ENCODE measurements around the gene PPARG. TPM values are rescaled to one million over a fixed set of nuclear protein-coding genes. Genes with fewer than 3 reads are reported as not detected.
A peak's percentile ranks its signal among the peaks of the same experiment; 100 is the strongest.

Gene PPARG
- total RNA-seq, 1 experiment from 2014 or later, result 71.6 TPM

- Histone ChIP-seq H2AFZ (ENCODE audit: low read depth, low read length, poor library complexity, severe bottlenecking) (no peak overlapping the region), H3K4me2 (ENCODE audit: low read length) (peak overlapping the region; percentile 15), H3K9me3 (ENCODE audit: control insufficient read depth in 1 of 2, insufficient read depth in 1 of 2, low read depth in 1 of 2, low read length in 2 of 2) (no peaks in the 10 kb centered on the region), H4K20me1 (ENCODE audit: insufficient read depth) (no peaks in the 10 kb centered on the region), H3K79me2 (ENCODE audit: insufficient read depth, low read length) (peaks cover 22% of the 10 kb centered on the region), H3K9me2 (ENCODE audit: insufficient read depth) (no peaks in the 10 kb centered on the region), H3K9ac (ENCODE audit: low read length) (no peak overlapping the region), H3K27ac (ENCODE audit: low read depth, low read length) (no peak overlapping the region), H3K4me3 (replicated peaks in 1 of 2; ENCODE audit: low read depth in 1 of 2, low read length in 2 of 2) (no peak overlapping the region), H3K36me3 (ENCODE audit: control insufficient read depth in 1 of 2, insufficient read depth in 2 of 2, low read length in 2 of 2) (no peaks in the 10 kb centered on the region), H3K4me1 (ENCODE audit: control insufficient read depth in 1 of 2, insufficient read depth in 2 of 2, low read length in 2 of 2) (peaks cover 25 to 43% of the 10 kb centered on the region in 2 experiments), H3K27me3 (ENCODE audit: insufficient read depth, low read length) (no peaks in the 10 kb centered on the region)
- no TSS peak for BruUV-seq (replicated peaks)
- TF ChIP-seq ZFX (IDR thresholded peaks at IDR 0.05) (no peak), CTCF (IDR thresholded peaks at IDR 0.05 in 2 of 3, conservative IDR thresholded peaks at IDR 0.05 in 1 of 3; ENCODE audit: borderline replicate concordance in 1 of 3, insufficient read depth in 1 of 3, low read depth in 2 of 3, low read length in 2 of 3) (no peak), FOSL1 (IDR thresholded peaks at IDR 0.05; ENCODE audit: low read depth) (peak; percentile 47; the same call in 1 of the 2 replicates)
- TF ChIP-seq, protein P1, sequence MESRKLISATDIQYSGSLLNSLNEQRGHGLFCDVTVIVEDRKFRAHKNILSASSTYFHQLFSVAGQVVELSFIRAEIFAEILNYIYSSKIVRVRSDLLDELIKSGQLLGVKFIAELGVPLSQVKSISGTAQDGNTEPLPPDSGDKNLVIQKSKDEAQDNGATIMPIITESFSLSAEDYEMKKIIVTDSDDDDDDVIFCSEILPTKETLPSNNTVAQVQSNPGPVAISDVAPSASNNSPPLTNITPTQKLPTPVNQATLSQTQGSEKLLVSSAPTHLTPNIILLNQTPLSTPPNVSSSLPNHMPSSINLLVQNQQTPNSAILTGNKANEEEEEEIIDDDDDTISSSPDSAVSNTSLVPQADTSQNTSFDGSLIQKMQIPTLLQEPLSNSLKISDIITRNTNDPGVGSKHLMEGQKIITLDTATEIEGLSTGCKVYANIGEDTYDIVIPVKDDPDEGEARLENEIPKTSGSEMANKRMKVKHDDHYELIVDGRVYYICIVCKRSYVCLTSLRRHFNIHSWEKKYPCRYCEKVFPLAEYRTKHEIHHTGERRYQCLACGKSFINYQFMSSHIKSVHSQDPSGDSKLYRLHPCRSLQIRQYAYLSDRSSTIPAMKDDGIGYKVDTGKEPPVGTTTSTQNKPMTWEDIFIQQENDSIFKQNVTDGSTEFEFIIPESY (IDR thresholded peaks at IDR 0.05; ENCODE audit: extremely low read depth, insufficient replicate concordance, low read length), result no peak
- ChIA-PET CTCF (no interaction called here), POLR2A (no interaction called here), RAD21 (ENCODE audit: low non-redundant PET in 1 of 2, low total read pairs in 2 of 2, uncharacterized antibody in 2 of 2, unreplicated experiment in 2 of 2) (no interaction called here)
- no peak for ATAC-seq
- no peak for DNase-seq (ENCODE audit: low read depth, low spot score)
- intact Hi-C loops (cut with micrococcal nuclease), result no loop called here
Observed at GRCh38 chr3:12312010-12312409, 23.1 kb downstream of the PPARG start.

GRCh38 chr3:12313519-12313918 lies 24.6 kb downstream of the PPARG start:
- H3K4me3 ChIP-seq (replicated peaks in 1 of 2; ENCODE audit: low read depth in 1 of 2, low read length in 2 of 2), result no peak overlapping the region
- BruUV-seq (replicated peaks), result no TSS peak
- H3K9me2 ChIP-seq (ENCODE audit: insufficient read depth), result no peaks in the 10 kb centered on the region
- TF ChIP-seq ATF3 (IDR thresholded peaks at IDR 0.05) (no peak), EZH2phosphoT487 (IDR thresholded peaks at IDR 0.05; ENCODE audit: borderline replicate concordance) (no peak), CTCF (IDR thresholded peaks at IDR 0.05 in 2 of 3, conservative IDR thresholded peaks at IDR 0.05 in 1 of 3; ENCODE audit: borderline replicate concordance in 1 of 3, insufficient read depth in 1 of 3, low read depth in 2 of 3, low read length in 2 of 3) (peak in 2 of 3 experiments; percentile 18 to 26; a peak in 2 of 6 replicates), RAD21 (IDR thresholded peaks at IDR 0.05; ENCODE audit: low read depth) (0 out of 2 replicates have a peak, but pooled peaks have one; percentile 4), CBX3 (IDR thresholded peaks at IDR 0.05; ENCODE audit: low read depth) (no peak), FOSL1 (IDR thresholded peaks at IDR 0.05; ENCODE audit: low read depth) (no peak)
- no peaks in the 10 kb centered on the region for H4K20me1 ChIP-seq (ENCODE audit: insufficient read depth)
- no peak overlapping the region for H3K9ac ChIP-seq (ENCODE audit: low read length)
- H3K9me3 ChIP-seq (ENCODE audit: control insufficient read depth in 1 of 2, insufficient read depth in 1 of 2, low read depth in 1 of 2, low read length in 2 of 2), result no peaks in the 10 kb centered on the region
- peaks cover 11 to 28% of the 10 kb centered on the region in 2 experiments for H3K4me1 ChIP-seq (ENCODE audit: control insufficient read depth in 1 of 2, insufficient read depth in 2 of 2, low read length in 2 of 2)
- peaks cover 22% of the 10 kb centered on the region for H3K79me2 ChIP-seq (ENCODE audit: insufficient read depth, low read length)
- no peaks in the 10 kb centered on the region for H3K36me3 ChIP-seq (ENCODE audit: control insufficient read depth in 1 of 2, insufficient read depth in 2 of 2, low read length in 2 of 2)
- no peak overlapping the region for H3K27ac ChIP-seq (ENCODE audit: low read depth, low read length)
- intact Hi-C loops (cut with micrococcal nuclease), result no loop called here
- RAD21 ChIA-PET (ENCODE audit: low non-redundant PET in 1 of 2, low total read pairs in 2 of 2, uncharacterized antibody in 2 of 2, unreplicated experiment in 2 of 2), result no interaction called here
- no peak overlapping the region for H3K4me2 ChIP-seq (ENCODE audit: low read length)
- no peak overlapping the region for H2AFZ ChIP-seq (ENCODE audit: low read depth, low read length, poor library complexity, severe bottlenecking)
- POLR2A ChIA-PET, result no interaction called here
- H3K27me3 ChIP-seq (ENCODE audit: insufficient read depth, low read length), result no peaks in the 10 kb centered on the region
- DNase-seq (ENCODE audit: low read depth, low spot score) (no peak), ATAC-seq (peak; percentile 52; the same call in 1 of the 2 replicates)
- CTCF ChIA-PET, result interaction anchor here (1.3 to 1.5 kb wide), 2 partner anchors 9 to 166 kb away, joined by 3 to 4 read pairs; no protein-coding TSS in a partner anchor
